Neuronal stem cell (in vitro differentiated cells): ENCODE measurements around the gene UGT1A9.
A peak's percentile ranks its signal among the peaks of the same experiment; 100 is the strongest.

Source experiments
- DNase-seq: peaks from one replicate; pipeline ENCODE4 v3.0.0-alpha.2; 2013; ENCODE audit warnings: low spot score
- H2AFZ ChIP-seq: one replicate; pipeline ENCODE4 v1.6.1; 2013; ENCODE audit warnings: mild to moderate bottlenecking, low read length, inconsistent platforms
- H2AK5ac ChIP-seq: 2 replicates; pipeline ENCODE4 v1.6.1; 2013; ENCODE audit warnings: low read depth, mild to moderate bottlenecking, inconsistent platforms, low read length, moderate library complexity, mixed read lengths
- H2BK120ac ChIP-seq: 2 replicates; pipeline ENCODE4 v1.6.1; 2013; ENCODE audit warnings: low read depth, mild to moderate bottlenecking, inconsistent platforms, low read length, moderate library complexity, mixed read lengths
- H2BK12ac ChIP-seq: one replicate; pipeline ENCODE4 v1.6.1; 2013; ENCODE audit warnings: low read length, inconsistent platforms
- H2BK15ac ChIP-seq: 2 replicates; pipeline ENCODE4 v1.6.1; 2013; ENCODE audit warnings: mild to moderate bottlenecking, low read length, inconsistent platforms, mixed read lengths
- H2BK5ac ChIP-seq: one replicate; pipeline ENCODE4 v1.6.1; 2013; ENCODE audit warnings: inconsistent platforms, mild to moderate bottlenecking, low read length, moderate library complexity
- H3K14ac ChIP-seq: one replicate; pipeline ENCODE4 v1.6.1; 2013; ENCODE audit warnings: low read length, inconsistent platforms
- H3K18ac ChIP-seq: 2 replicates; pipeline ENCODE4 v1.6.1; 2013; ENCODE audit warnings: low read length, inconsistent platforms
- H3K23ac ChIP-seq: 2 replicates; pipeline ENCODE4 v1.6.1; 2013; ENCODE audit warnings: low read depth, mild to moderate bottlenecking, mixed read lengths, low read length, inconsistent platforms; ENCODE audit not compliant: poor library complexity
- H3K27ac ChIP-seq: replicated peaks from 3 replicates; pipeline ENCODE4 v1.5.1; 2013; ENCODE audit warnings: low read length, inconsistent platforms
- H3K27me3 ChIP-seq, 3 experiments: 2 replicates each; pipeline ENCODE4 v1.6.1; 2013; ENCODE audit warnings: low read length in 3 of 3, mild to moderate bottlenecking in 2 of 3, inconsistent platforms in 1 of 3, low read depth in 1 of 3, mixed read lengths in 1 of 3, moderate library complexity in 1 of 3; ENCODE audit not compliant: control insufficient read depth in 3 of 3, insufficient read depth in 3 of 3
- H3K36me3 ChIP-seq, 2 donors: replicated peaks in 1 of 2; 2 replicates each; pipeline ENCODE4 v1.6.1; 2013; ENCODE audit warnings: low read length in 2 of 2; ENCODE audit not compliant: control insufficient read depth in 2 of 2, insufficient read depth in 2 of 2
- H3K4ac ChIP-seq: 2 replicates; pipeline ENCODE4 v1.6.1; 2013; ENCODE audit warnings: inconsistent platforms, mild to moderate bottlenecking, low read length, moderate library complexity
- H3K4me1 ChIP-seq, 2 donors: 1 replicate in 1 of 2; 2 replicates in 1 of 2; pipeline ENCODE4 v1.6.1; 2013; ENCODE audit warnings: low read length in 2 of 2, low read depth in 1 of 2; ENCODE audit not compliant: control insufficient read depth in 2 of 2, insufficient read depth in 1 of 2
- H3K4me2 ChIP-seq: one replicate; pipeline ENCODE4 v1.6.1; 2013; ENCODE audit warnings: mild to moderate bottlenecking, low read length, inconsistent platforms; ENCODE audit not compliant: insufficient read depth, poor library complexity, severe bottlenecking
- H3K4me3 ChIP-seq, 2 donors: 2 replicates each; pipeline ENCODE4 v1.5.1; 2013; ENCODE audit warnings: low read length in 2 of 2, mild to moderate bottlenecking in 2 of 2, inconsistent platforms in 1 of 2, moderate library complexity in 1 of 2
- H3K79me1 ChIP-seq: one replicate; pipeline ENCODE4 v1.6.1; 2013; ENCODE audit warnings: low read depth, mild to moderate bottlenecking, inconsistent platforms, low read length, moderate library complexity
- H3K9ac ChIP-seq: one replicate; pipeline ENCODE4 v1.6.1; 2013; ENCODE audit warnings: mild to moderate bottlenecking, low read depth, low read length, inconsistent platforms; ENCODE audit not compliant: poor library complexity
- H3K9me3 ChIP-seq, 2 donors: replicated peaks in 1 of 2; 2 replicates each; pipeline versions ENCODE3 to v1.6.1; 2013; ENCODE audit warnings: low read length in 2 of 2, mild to moderate bottlenecking in 2 of 2, inconsistent platforms in 1 of 2, low read depth in 1 of 2, mixed read lengths in 1 of 2, moderate library complexity in 1 of 2; ENCODE audit not compliant: control insufficient read depth in 2 of 2, insufficient read depth in 1 of 2
- H4K8ac ChIP-seq: one replicate; pipeline ENCODE4 v1.6.1; 2013; ENCODE audit warnings: low read depth, mild to moderate bottlenecking, inconsistent platforms, low read length, moderate library complexity
- H4K91ac ChIP-seq: one replicate; pipeline ENCODE4 v1.6.1; 2013; ENCODE audit warnings: low read length, low read depth, mild to moderate bottlenecking, inconsistent platforms; ENCODE audit not compliant: poor library complexity
- WGBS, 2 donors: extraction: QIAGEN DNeasy Blood & Tissue Kit; methylation state at CpG; one replicate each; pipeline ENCODE4 v1.1.7; 2013; ENCODE audit warnings: missing lambda C conversion rate in 2 of 2, mixed read lengths in 1 of 2; ENCODE audit not compliant: insufficient read length in 2 of 2, insufficient replicate concordance in 1 of 2; ENCODE audit errors: extremely low coverage in 2 of 2; 5-methylcytosine and 5-hydroxymethylcytosine counted together

UGT1A9 gene

DNA sequence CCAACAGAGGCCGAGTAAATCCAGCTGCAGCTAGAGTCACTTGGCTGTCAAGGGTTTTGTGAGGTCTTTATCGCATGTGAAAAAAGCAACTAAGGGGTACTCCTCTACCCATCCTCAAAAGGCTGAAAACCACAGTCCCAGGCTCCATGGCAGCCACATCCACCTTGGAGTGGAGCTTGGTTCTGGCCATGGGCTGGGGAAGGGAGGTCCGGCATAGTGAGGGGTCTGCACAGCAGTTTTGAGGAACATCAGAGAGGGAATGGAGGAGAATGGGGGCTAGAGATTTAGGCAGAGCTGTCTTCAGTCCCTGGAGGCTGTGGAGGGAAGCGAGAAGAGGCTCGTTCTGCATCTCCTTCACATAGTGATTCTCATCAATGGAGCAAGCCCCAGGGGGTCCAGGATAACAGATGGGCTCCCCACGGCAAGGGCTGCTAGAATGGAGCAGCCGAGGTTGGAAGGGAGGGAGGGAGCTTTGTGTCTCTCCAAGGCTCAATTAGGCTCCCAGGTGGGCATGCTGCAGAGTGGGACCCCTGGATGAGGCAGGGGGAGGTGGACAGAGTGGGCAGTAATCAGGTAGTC, 127.5 kb downstream of the UGT1A9 start:
- Histone ChIP-seq H3K36me3 (no peaks in the 10 kb centered on the region), H3K4me1 (peaks cover 0 to 2% of the 10 kb centered on the region in 2 donors), H3K18ac (peak overlapping the region; percentile 6), H3K9ac (no peak overlapping the region), H3K4ac (no peak overlapping the region), H2BK12ac (no peak overlapping the region), H3K79me1 (no peaks in the 10 kb centered on the region), H4K8ac (no peak overlapping the region), H3K27ac (no peak overlapping the region), H2BK15ac (no peak overlapping the region), H3K27me3 (peaks cover 0 to 12% (median 0%) of the 10 kb centered on the region in 3 experiments), H2AFZ (no peak overlapping the region), H2BK5ac (no peak overlapping the region), H3K14ac (no peak overlapping the region), H3K23ac (no peak overlapping the region), H2BK120ac (no peak overlapping the region), H4K91ac (no peak overlapping the region), H3K9me3 (peaks cover 0 to under 1% of the 10 kb centered on the region in 2 donors), H3K4me2 (no peak overlapping the region), H2AK5ac (no peak overlapping the region), H3K4me3 (no peak overlapping the region)
- WGBS, 2 donors: no CpG with 5 or more reads among the region's 7 CpGs
- DNase-seq: no peak

DNA sequence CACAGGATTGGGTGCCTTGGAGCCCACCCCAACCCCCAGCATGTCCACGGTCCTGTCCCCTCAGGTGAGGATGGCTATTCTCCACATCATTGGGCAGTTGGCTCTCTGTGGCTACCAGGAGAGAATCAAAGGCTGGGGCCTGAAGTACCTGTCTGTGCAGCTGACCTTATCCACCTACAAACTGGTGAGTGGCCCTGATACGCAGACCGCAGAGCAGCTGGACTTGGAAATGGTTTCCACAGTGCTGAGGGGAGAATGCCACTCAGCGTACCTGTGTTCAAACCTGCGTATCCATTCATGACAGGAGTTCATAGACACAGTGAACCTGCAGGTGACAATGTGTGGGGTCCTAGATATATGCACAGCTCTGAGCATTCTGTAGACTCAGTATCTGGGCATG, 128.0 kb downstream of the UGT1A9 start:
- peaks cover 0 to 2% of the 10 kb centered on the region in 2 donors for H3K9me3 ChIP-seq
- H2BK120ac ChIP-seq: no peak overlapping the region
- H2BK15ac ChIP-seq: no peak overlapping the region
- no peak overlapping the region for H3K18ac ChIP-seq
- H2AK5ac ChIP-seq: no peak overlapping the region
- no peak overlapping the region for H4K8ac ChIP-seq
- peaks cover 0 to 2% of the 10 kb centered on the region in 2 donors for H3K4me1 ChIP-seq
- H3K27me3 ChIP-seq: peaks cover 0 to 10% (median 0%) of the 10 kb centered on the region in 3 experiments
- no peak overlapping the region for H3K4me3 ChIP-seq
- H3K14ac ChIP-seq: no peak overlapping the region
- no peak overlapping the region for H2BK12ac ChIP-seq
- H2BK5ac ChIP-seq: no peak overlapping the region
- DNase-seq: no peak
- no peak overlapping the region for H2AFZ ChIP-seq
- no peaks in the 10 kb centered on the region for H3K36me3 ChIP-seq
- no peaks in the 10 kb centered on the region for H3K79me1 ChIP-seq
- no peak overlapping the region for H3K9ac ChIP-seq
- H4K91ac ChIP-seq: no peak overlapping the region
- no peak overlapping the region for H3K23ac ChIP-seq
- no CpG with 5 or more reads among the region's 5 CpGs for WGBS, 2 donors
- no peak overlapping the region for H3K27ac ChIP-seq
- H3K4ac ChIP-seq: no peak overlapping the region
- no peak overlapping the region for H3K4me2 ChIP-seq

DNA sequence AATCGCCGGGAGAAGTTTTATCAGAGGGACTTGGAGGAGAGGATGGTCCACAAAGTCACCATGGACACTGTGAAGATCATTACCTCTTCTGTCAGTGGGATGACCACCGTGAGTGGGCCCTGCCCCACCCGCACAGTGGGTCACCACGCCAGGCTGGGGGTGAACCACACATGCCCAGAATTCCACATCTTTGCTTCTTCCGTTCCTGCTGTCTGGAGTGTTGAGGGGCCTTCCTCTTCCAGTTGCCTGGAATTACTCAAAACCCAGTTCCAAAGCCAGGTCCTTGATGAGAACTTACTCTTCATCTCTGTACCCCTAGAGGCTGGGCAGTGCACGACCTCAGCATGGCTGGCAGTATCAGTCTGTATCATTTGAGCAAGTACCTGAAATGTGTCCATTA, 128.5 kb downstream of the UGT1A9 start:
- no peaks in the 10 kb centered on the region for H3K79me1 ChIP-seq
- peaks cover 0 to 2% of the 10 kb centered on the region in 2 donors for H3K4me1 ChIP-seq
- no peak overlapping the region for H3K4me3 ChIP-seq
- H3K27ac ChIP-seq: no peak overlapping the region
- H3K9me3 ChIP-seq: peaks cover 0 to 2% of the 10 kb centered on the region in 2 donors
- no peak overlapping the region for H2BK15ac ChIP-seq
- no peak overlapping the region for H2BK5ac ChIP-seq
- no peak overlapping the region for H3K4me2 ChIP-seq
- no peak overlapping the region for H3K9ac ChIP-seq
- no peak overlapping the region for H3K4ac ChIP-seq
- WGBS, 2 donors: no CpG with 5 or more reads among the region's 7 CpGs
- H3K23ac ChIP-seq: no peak overlapping the region
- H2AFZ ChIP-seq: no peak overlapping the region
- H4K91ac ChIP-seq: no peak overlapping the region
- no peak overlapping the region for H2BK12ac ChIP-seq
- peaks cover 0 to 10% (median 0%) of the 10 kb centered on the region in 3 experiments for H3K27me3 ChIP-seq
- H4K8ac ChIP-seq: no peak overlapping the region
- no peak overlapping the region for H2AK5ac ChIP-seq
- H3K18ac ChIP-seq: no peak overlapping the region
- no peaks in the 10 kb centered on the region for H3K36me3 ChIP-seq
- H3K14ac ChIP-seq: no peak overlapping the region
- no peak for DNase-seq
- H2BK120ac ChIP-seq: no peak overlapping the region

GRCh38 chr2:233801357-233802131, 129.8 kb downstream of the UGT1A9 start:
- Histone ChIP-seq H3K27ac (no peak overlapping the region), H2AFZ (no peak overlapping the region), H3K18ac (no peak overlapping the region), H3K14ac (peak overlapping the region; percentile 63), H2BK12ac (no peak overlapping the region), H3K4me2 (no peak overlapping the region), H3K27me3 (peaks cover 0 to 10% (median 0%) of the 10 kb centered on the region in 3 experiments), H3K4ac (no peak overlapping the region), H3K4me3 (no peak overlapping the region), H3K9me3 (peaks cover 0 to 2% of the 10 kb centered on the region in 2 donors), H3K79me1 (no peaks in the 10 kb centered on the region), H2BK15ac (no peak overlapping the region), H2AK5ac (no peak overlapping the region), H3K4me1 (peaks cover 0 to 2% of the 10 kb centered on the region in 2 donors), H3K9ac (no peak overlapping the region), H4K91ac (no peak overlapping the region), H4K8ac (no peak overlapping the region), H2BK5ac (no peak overlapping the region), H3K36me3 (no peaks in the 10 kb centered on the region), H2BK120ac (no peak overlapping the region), H3K23ac (no peak overlapping the region)
- no CpG with 5 or more reads among the region's 9 CpGs for WGBS, 2 donors
- no peak for DNase-seq
